CD4-positive, CD25-positive, alpha-beta regulatory T cell (primary cell): ENCODE measurements around the gene HHIPL1. TPM values are rescaled to one million over a fixed set of nuclear protein-coding genes. Genes with fewer than 3 reads are reported as not detected.

Source experiments
- ATAC-seq, 2 donors: fragments of 150-1000 bp; cut with Tn5 transposase; one replicate each; pipeline ENCODE4 v1.10.0; 2021; ENCODE audit warnings: low read depth in 2 of 2, moderate number of reproducible peaks in 2 of 2, moderate library complexity in 1 of 2
- DNase-seq, 3 donors: peaks; one replicate each; pipeline versions ENCODE4 v3.0.0 to v3.0.0-alpha.2; 2012 to 2022; ENCODE audit warnings: mixed read lengths in 1 of 3
- H3K27ac ChIP-seq: one replicate; pipeline ENCODE4 v1.7.0; 2013; ENCODE audit warnings: mild to moderate bottlenecking, low read length; ENCODE audit not compliant: insufficient read depth, poor library complexity, severe bottlenecking
- H3K27me3 ChIP-seq: one replicate; pipeline ENCODE4 v1.7.0; 2013; ENCODE audit warnings: low read length; ENCODE audit not compliant: control insufficient read depth, insufficient read depth
- H3K36me3 ChIP-seq: one replicate; pipeline ENCODE4 v1.7.0; 2013; ENCODE audit warnings: mild to moderate bottlenecking, low read length, moderate library complexity; ENCODE audit not compliant: control insufficient read depth, insufficient read depth
- H3K4me1 ChIP-seq: 2 replicates; pipeline ENCODE4 v1.7.0; 2013; ENCODE audit warnings: mild to moderate bottlenecking, low read length; ENCODE audit not compliant: insufficient read depth, control insufficient read depth, poor library complexity, severe bottlenecking
- H3K4me3 ChIP-seq: one replicate; pipeline ENCODE4 v1.7.0; 2013; ENCODE audit warnings: low read depth, mild to moderate bottlenecking, low read length, moderate library complexity
- H3K9me3 ChIP-seq, 2 experiments: 1 replicate in 1 of 2; 2 replicates in 1 of 2; pipeline ENCODE4 v1.7.0; 2013; ENCODE audit warnings: low read length in 2 of 2, mild to moderate bottlenecking in 1 of 2, moderate library complexity in 1 of 2; ENCODE audit not compliant: control insufficient read depth in 2 of 2
- H3K27ac Mint-ChIP-seq, 3 donors: one replicate each; pipeline ENCODE4 v1.8.0; 2020 to 2022; ENCODE audit warnings: mild to moderate bottlenecking in 3 of 3, mixed read lengths in 3 of 3, moderate library complexity in 2 of 3
- H3K27me3 Mint-ChIP-seq: one replicate; pipeline ENCODE4 v1.8.0; 2022; ENCODE audit warnings: mild to moderate bottlenecking, mixed read lengths
- H3K36me3 Mint-ChIP-seq: one replicate; pipeline ENCODE4 v1.8.0; 2020; ENCODE audit warnings: mixed read lengths
- H3K4me1 Mint-ChIP-seq, 4 donors: one replicate each; pipeline ENCODE4 v1.8.0; 2020 to 2022; ENCODE audit warnings: mixed read lengths in 4 of 4, mild to moderate bottlenecking in 1 of 4
- H3K4me3 Mint-ChIP-seq, 4 donors: one replicate each; pipeline ENCODE4 v1.8.0; 2020 to 2022; ENCODE audit warnings: mild to moderate bottlenecking in 4 of 4, mixed read lengths in 4 of 4, moderate library complexity in 3 of 4
- H3K9me3 Mint-ChIP-seq, 7 donors: one replicate each; pipeline ENCODE4 v1.8.0; 2020 to 2022; ENCODE audit warnings: mixed read lengths in 7 of 7, mild to moderate bottlenecking in 3 of 7, moderate library complexity in 2 of 7
- polyA plus RNA-seq, 4 donors: library from polyadenylated mRNA; unstranded; fragments of 300-500 nt; fragmentation: Illumina TruSeq; gene quantifications; one replicate each; pipeline ENCODE4 v1.2.3, GENCODE V29; 2021
- total RNA-seq: library from RNA; stranded (reverse); gene quantifications from one replicate; pipeline ENCODE4 v1.2.3, GENCODE V29; 2022

The HHIPL1 gene
- total and polyA plus RNA-seq, 5 donors from 2014 or later = 0.23 TPM; not detected in 4

DNA sequence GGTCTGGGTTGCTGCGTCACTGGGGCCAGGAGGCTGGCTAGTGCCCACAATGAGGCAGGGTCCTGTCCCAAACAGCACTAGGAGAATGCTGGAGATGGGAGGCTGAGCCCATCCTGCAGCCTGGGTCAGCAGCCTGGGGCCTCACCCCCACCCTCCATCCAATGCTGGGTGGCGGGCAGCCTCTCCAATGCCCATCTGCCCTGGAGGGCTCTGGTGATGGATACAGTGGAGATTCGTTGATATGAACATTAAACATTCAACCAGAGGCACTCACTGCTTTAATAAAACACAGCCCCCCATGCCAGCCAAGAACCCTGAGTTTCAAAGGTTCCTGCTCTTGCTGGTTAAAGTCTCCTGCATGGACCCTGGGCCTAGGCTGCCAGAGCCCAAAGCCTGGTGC is 19.5 kb upstream of the HHIPL1 start:
- Mint-ChIP-seq H3K4me1 (peaks cover 0 to 6% (median 4%) of the 10 kb centered on the region in 4 donors), H3K36me3 (no peaks in the 10 kb centered on the region), H3K9me3 (no peaks in the 10 kb centered on the region), H3K27ac (no peak overlapping the region), H3K27me3 (peaks cover 9% of the 10 kb centered on the region), H3K4me3 (no peak overlapping the region)
- Histone ChIP-seq H3K9me3 (no peaks in the 10 kb centered on the region), H3K36me3 (no peaks in the 10 kb centered on the region), H3K27ac (no peak overlapping the region), H3K4me3 (no peak overlapping the region), H3K27me3 (peaks cover 2% of the 10 kb centered on the region), H3K4me1 (peaks cover 3% of the 10 kb centered on the region)
- DNase-seq (no peak), ATAC-seq (no peak)

DNA sequence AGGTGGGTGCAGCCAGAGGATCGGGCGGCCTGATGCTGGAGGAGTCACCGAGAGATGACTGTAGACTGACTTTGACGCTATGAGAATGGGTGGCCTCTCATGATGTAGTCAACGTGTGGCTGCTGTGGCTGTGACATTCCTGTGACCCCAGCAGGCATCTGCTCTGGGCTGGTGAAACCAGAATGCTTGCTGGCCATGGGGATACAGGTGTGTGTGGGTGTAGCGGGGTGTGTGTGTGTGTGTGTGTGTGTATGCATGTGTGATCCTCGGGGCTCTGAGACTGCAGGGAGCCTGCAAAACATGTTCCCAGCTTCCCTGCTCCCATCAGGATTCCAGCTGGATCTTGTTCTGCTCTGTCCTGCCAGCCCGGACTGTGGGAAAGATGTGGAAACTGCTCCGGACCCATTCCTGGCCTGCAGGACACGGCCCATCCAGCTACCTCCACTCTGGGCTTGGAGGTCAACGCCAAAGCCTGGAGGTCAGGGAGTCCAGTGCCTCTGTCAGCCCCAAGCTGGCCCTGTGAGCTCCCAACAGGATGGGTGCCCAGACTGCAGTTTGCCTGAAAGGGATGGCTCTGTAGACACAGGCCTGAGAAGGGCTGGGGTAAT is 18.8 kb upstream of the HHIPL1 start:
- H3K36me3 ChIP-seq = no peaks in the 10 kb centered on the region
- Mint-ChIP-seq H3K36me3 (no peaks in the 10 kb centered on the region), H3K9me3 (no peaks in the 10 kb centered on the region), H3K27me3 (peaks cover 9% of the 10 kb centered on the region), H3K4me3 (no peak overlapping the region), H3K4me1 (peaks cover 0 to 6% (median 4%) of the 10 kb centered on the region in 4 donors), H3K27ac (no peak overlapping the region)
- no peak overlapping the region for H3K4me3 ChIP-seq
- DNase-seq = no peak
- ATAC-seq = no peak
- peaks cover 3% of the 10 kb centered on the region for H3K4me1 ChIP-seq
- no peaks in the 10 kb centered on the region for H3K9me3 ChIP-seq
- H3K27ac ChIP-seq = no peak overlapping the region
- no peaks in the 10 kb centered on the region for H3K27me3 ChIP-seq

DNA sequence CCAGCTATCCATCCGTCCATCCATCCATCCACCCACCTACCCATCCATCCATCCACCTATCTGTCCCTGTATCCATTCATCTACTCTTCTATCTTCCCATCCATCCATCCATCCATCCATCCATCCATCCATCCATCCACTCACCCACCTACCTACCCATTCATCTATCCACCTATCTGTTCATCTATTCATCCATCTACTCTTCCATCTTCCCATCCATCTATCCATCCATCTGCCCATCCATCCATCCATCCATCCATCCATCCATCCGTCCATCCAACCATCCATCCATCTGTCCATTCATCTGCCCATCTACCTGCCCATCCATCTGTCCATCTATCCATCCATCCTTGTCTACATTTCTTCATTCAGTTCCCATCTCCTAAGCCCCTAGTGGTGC is 17.8 kb upstream of the HHIPL1 start:
- no peak overlapping the region for H3K4me3 ChIP-seq
- DNase-seq (no peak), ATAC-seq (no peak)
- Mint-ChIP-seq H3K27me3 (peaks cover 9% of the 10 kb centered on the region), H3K36me3 (no peaks in the 10 kb centered on the region), H3K27ac (peak overlapping the region in 1 of 3 donors; percentile 38), H3K9me3 (no peaks in the 10 kb centered on the region), H3K4me1 (peaks cover 0 to 6% (median 4%) of the 10 kb centered on the region in 4 donors), H3K4me3 (no peak overlapping the region)
- no peak overlapping the region for H3K27ac ChIP-seq
- H3K27me3 ChIP-seq = no peaks in the 10 kb centered on the region
- H3K4me1 ChIP-seq = peaks cover 3% of the 10 kb centered on the region
- no peaks in the 10 kb centered on the region for H3K36me3 ChIP-seq
- H3K9me3 ChIP-seq = no peaks in the 10 kb centered on the region

DNA sequence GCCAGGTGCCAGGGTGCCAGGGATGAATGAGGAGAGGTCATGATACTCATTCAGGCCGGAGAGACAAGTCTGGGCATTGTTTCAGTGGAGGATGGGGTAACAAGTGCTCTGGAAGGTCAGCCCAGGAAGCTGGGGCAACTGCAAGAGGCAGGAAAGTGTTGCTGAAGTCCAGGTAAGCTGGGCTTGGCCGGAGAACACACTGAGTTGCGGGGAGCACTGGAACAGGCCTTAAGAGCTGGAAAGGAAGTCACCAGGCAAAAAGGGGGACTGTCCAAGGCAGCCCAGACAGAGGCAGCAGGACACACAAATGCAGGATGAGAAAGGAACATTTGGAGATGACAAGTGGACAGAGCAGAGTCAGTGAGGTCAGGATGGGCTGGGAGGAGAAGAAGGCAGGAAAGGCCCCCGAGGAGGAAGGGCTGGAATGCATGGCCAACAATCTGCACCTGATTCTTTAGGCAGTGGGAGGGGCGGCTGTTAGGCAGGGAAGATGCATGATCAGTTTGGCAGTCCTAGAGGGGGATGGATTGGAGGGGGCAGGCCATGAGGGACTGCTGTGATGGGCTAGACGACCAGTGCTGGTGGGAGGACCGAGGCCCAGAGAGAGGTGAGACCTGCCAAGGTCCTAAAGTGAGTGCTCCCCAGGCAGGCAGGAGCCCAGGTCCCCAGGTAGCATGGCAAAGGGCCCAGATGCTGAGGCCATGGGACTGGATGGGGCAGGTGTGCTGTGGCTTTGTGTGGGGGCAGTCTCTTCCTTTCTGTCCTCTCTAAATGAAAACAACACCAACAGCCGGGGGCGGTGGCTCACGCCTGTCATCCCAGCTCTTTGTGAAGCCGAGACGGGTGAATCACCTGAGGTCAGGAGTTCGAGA is 17.2 kb upstream of the HHIPL1 start:
- Mint-ChIP-seq H3K4me1 (peaks cover 0 to 6% (median 4%) of the 10 kb centered on the region in 4 donors), H3K36me3 (no peaks in the 10 kb centered on the region), H3K4me3 (no peak overlapping the region), H3K9me3 (no peaks in the 10 kb centered on the region), H3K27ac (no peak overlapping the region), H3K27me3 (peaks cover 9% of the 10 kb centered on the region)
- ATAC-seq = no peak
- H3K4me1 ChIP-seq = peaks cover 3% of the 10 kb centered on the region
- H3K9me3 ChIP-seq = no peaks in the 10 kb centered on the region
- H3K36me3 ChIP-seq = no peaks in the 10 kb centered on the region
- no peak overlapping the region for H3K4me3 ChIP-seq
- no peak overlapping the region for H3K27ac ChIP-seq
- no peak for DNase-seq
- H3K27me3 ChIP-seq = no peaks in the 10 kb centered on the region

DNA sequence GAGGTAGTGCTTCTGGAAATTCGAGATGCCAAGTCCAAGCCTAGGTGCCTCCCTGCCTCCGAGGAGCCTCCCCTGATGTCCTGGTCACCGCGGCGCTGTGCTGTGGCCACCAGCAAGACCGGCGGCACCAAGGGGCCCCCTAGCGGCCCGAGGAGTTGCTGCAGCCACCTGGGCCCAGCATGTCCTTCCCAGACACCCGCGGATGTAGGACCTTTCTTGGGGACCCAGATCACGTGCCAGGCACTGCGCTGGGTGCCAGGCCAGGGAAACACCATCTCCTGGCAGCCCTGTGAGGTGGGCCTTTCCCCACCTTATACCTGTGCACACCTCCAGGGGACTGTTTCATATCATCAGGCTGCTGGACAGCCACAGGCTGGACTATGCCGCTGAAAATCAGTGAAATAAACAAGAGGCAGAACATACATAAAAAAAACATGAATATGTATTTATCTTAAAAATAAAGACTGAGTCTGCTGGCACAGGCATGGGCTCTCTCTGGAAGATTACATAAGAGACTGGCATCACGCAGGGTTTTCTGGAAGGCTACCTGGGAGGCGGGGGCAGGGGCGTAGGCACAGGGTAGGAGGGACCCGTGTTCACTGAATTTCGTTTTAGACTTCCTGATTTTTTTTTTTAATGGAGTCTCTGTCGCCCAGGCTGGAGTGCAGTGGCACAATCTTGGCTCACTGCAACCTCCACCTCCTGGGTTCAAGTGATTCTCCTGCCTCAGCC is 15.9 kb upstream of the HHIPL1 start:
- peak; percentile 38 to 66 (median 47) for DNase-seq
- no peak overlapping the region for H3K4me3 Mint-ChIP-seq
- Histone ChIP-seq H3K9me3 (no peaks in the 10 kb centered on the region), H3K4me3 (no peak overlapping the region), H3K27me3 (no peaks in the 10 kb centered on the region), H3K4me1 (peaks cover 3% of the 10 kb centered on the region), H3K27ac (no peak overlapping the region), H3K36me3 (no peaks in the 10 kb centered on the region)
- H3K27me3 Mint-ChIP-seq = peaks cover 8% of the 10 kb centered on the region
- ATAC-seq = peak; percentile 67 to 71
- peaks cover 0 to 6% (median 4%) of the 10 kb centered on the region in 4 donors for H3K4me1 Mint-ChIP-seq
- H3K36me3 Mint-ChIP-seq = no peaks in the 10 kb centered on the region
- H3K9me3 Mint-ChIP-seq = no peaks in the 10 kb centered on the region
- H3K27ac Mint-ChIP-seq = peak overlapping the region in 1 of 3 donors; percentile 43

DNA sequence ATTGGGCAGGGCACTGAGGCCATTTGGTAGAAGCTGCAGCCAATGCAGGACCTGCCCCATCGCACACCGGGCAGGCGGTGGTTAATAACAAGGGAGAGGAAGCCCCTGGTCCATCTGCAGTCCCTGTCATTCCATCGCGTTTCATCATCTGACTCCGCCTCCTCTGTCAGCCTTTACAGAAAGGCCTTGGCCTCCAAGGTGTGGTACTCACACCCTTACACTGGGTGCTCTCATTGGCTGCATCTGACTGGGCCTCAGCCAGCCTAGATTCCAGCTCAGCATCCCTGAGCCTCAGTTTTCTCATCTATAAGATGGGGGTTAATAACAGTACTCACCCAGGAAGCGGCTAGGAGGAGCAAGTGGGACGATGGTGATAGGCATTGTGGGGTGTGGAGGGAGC is 14.7 kb upstream of the HHIPL1 start:
- peaks cover 0 to 6% (median 4%) of the 10 kb centered on the region in 4 donors for H3K4me1 Mint-ChIP-seq
- Histone ChIP-seq H3K27me3 (no peaks in the 10 kb centered on the region), H3K4me3 (no peak overlapping the region), H3K36me3 (no peaks in the 10 kb centered on the region), H3K27ac (no peak overlapping the region), H3K9me3 (no peaks in the 10 kb centered on the region), H3K4me1 (peaks cover 3% of the 10 kb centered on the region)
- no peak for ATAC-seq
- DNase-seq = no peak
- H3K27ac Mint-ChIP-seq = no peak overlapping the region
- no peaks in the 10 kb centered on the region for H3K36me3 Mint-ChIP-seq
- H3K4me3 Mint-ChIP-seq = no peak overlapping the region
- no peaks in the 10 kb centered on the region for H3K27me3 Mint-ChIP-seq
- H3K9me3 Mint-ChIP-seq = no peaks in the 10 kb centered on the region

DNA sequence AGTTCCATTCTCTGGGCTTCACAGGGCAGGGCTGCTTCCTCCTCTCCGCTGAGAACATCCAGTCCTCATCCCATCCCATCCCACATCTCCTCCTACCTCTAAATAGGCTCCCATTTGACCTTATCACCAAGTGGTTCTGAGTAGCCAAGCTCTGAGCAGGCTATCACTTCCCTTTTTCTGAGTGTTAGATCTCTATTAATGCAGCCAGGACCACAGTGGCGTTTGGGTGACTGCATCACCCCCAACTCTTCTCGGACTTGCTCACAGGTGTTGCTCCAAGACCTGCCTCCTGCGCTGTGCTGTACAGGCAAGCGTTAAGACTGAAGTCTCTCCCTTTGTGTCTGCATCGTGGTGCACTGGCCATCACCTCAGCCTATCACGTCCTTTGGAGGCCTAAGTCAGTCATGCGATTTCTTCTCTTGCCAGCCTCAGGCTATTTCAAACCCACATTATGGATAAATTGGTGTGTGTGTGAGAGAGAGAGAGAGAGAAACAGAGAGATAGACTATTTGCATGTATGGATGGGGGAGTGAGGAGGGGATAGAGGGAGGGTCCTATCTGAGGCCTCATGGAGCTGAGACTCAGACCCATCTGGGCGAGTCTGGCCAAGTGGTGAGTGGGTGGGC is 12.4 kb upstream of the HHIPL1 start:
- H3K27ac Mint-ChIP-seq = no peak overlapping the region
- peaks cover 0 to 4% (median 3%) of the 10 kb centered on the region in 4 donors for H3K4me1 Mint-ChIP-seq

More for the DNA sequence above, 12.4 kb upstream of the HHIPL1 start:
- H3K4me3 Mint-ChIP-seq = no peak overlapping the region
- Histone ChIP-seq H3K27me3 (no peaks in the 10 kb centered on the region), H3K36me3 (no peaks in the 10 kb centered on the region), H3K4me3 (no peak overlapping the region), H3K9me3 (no peaks in the 10 kb centered on the region), H3K27ac (no peak overlapping the region), H3K4me1 (peaks cover 3% of the 10 kb centered on the region)
- DNase-seq (no peak), ATAC-seq (no peak)
- no peaks in the 10 kb centered on the region for H3K9me3 Mint-ChIP-seq
- H3K36me3 Mint-ChIP-seq = no peaks in the 10 kb centered on the region
- peaks cover 4% of the 10 kb centered on the region for H3K27me3 Mint-ChIP-seq
